Left ventricle myocardium inferior (tissue), 1 donor: ENCODE results near the gene SLC16A10. TPM values are rescaled to one million over a fixed set of nuclear protein-coding genes. Genes with fewer than 3 reads are reported as not detected.

ENCODE experiments used
- DNase-seq: peaks from one replicate; pipeline ENCODE4 v3.0.0-alpha.2; 2020
- H3K27ac ChIP-seq: fragments of 200-600 bp; replicated peaks from 2 replicates; pipeline ENCODE4 v1.8.0; 2021
- H3K27me3 ChIP-seq: fragments of 200-600 bp; 2 replicates; pipeline ENCODE4 v1.8.0; 2021; ENCODE audit warnings: low read depth
- H3K36me3 ChIP-seq: fragments of 200-600 bp; 2 replicates; pipeline ENCODE4 v1.8.0; 2021
- H3K4me1 ChIP-seq: fragments of 200-600 bp; 2 replicates; pipeline ENCODE4 v1.8.0; 2021
- H3K4me3 ChIP-seq: fragments of 200-600 bp; 2 replicates; pipeline ENCODE4 v1.8.0; 2021; ENCODE audit warnings: mild to moderate bottlenecking, moderate library complexity
- H3K9me3 ChIP-seq: fragments of 200-600 bp; replicated peaks from 2 replicates; pipeline ENCODE4 v1.8.0; 2021
- intact Hi-C: fragments of 100-400 bp; cut with micrococcal nuclease; formaldehyde crosslinking; loops from one replicate; pipeline ENCODE4 v1.11.0; 2022
- total RNA-seq: library from RNA; stranded (reverse); fragmentation: NEBNext Ultra II Directional; extraction: Animal tissue kit (Norgen Biotek cat#: 25700); gene quantifications from one replicate; pipeline ENCODE4 v1.2.1, GENCODE V29; 2021
- TF ChIP-seq, protein P1 (sequence below): fragments of 200-600 bp; IDR thresholded peaks from 2 replicates; pipeline ENCODE4 v1.8.0; 2021; ENCODE audit warnings: antibody characterized with exemption, mild to moderate bottlenecking, borderline replicate concordance
- donor health status: DM: no; HTN: yes; CAD: no; lungs with severe emphysema.

SLC16A10 gene
- total RNA-seq, 1 donor from 2014 or later = 4.5 TPM

DNA sequence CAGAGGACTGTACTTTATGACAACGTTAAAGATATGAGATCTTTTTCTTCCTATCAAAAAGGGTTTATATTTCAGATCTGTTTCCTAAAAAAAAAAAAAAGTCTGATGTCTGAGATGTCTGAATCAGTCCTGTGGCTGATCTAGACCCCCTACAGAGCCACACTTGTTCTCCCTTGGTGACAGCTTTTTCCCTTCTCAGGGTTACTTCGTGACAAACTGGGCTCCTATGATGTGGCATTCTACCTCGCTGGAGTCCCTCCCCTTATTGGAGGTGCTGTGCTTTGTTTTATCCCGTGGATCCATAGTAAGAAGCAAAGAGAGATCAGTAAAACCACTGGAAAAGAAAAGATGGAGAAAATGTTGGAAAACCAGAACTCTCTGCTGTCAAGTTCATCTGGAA, 134.5 kb downstream of the SLC16A10 start:
- Histone ChIP-seq H3K4me1 (peaks cover 14% of the 10 kb centered on the region), H3K9me3 (no peaks in the 10 kb centered on the region), H3K4me3 (no peak overlapping the region), H3K36me3 (no peaks in the 10 kb centered on the region), H3K27me3 (no peaks in the 10 kb centered on the region), H3K27ac (no peak overlapping the region)
- TF ChIP-seq, protein P1, sequence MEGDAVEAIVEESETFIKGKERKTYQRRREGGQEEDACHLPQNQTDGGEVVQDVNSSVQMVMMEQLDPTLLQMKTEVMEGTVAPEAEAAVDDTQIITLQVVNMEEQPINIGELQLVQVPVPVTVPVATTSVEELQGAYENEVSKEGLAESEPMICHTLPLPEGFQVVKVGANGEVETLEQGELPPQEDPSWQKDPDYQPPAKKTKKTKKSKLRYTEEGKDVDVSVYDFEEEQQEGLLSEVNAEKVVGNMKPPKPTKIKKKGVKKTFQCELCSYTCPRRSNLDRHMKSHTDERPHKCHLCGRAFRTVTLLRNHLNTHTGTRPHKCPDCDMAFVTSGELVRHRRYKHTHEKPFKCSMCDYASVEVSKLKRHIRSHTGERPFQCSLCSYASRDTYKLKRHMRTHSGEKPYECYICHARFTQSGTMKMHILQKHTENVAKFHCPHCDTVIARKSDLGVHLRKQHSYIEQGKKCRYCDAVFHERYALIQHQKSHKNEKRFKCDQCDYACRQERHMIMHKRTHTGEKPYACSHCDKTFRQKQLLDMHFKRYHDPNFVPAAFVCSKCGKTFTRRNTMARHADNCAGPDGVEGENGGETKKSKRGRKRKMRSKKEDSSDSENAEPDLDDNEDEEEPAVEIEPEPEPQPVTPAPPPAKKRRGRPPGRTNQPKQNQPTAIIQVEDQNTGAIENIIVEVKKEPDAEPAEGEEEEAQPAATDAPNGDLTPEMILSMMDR = no peak
- intact Hi-C loops = no loop called here
- no peak for DNase-seq

DNA sequence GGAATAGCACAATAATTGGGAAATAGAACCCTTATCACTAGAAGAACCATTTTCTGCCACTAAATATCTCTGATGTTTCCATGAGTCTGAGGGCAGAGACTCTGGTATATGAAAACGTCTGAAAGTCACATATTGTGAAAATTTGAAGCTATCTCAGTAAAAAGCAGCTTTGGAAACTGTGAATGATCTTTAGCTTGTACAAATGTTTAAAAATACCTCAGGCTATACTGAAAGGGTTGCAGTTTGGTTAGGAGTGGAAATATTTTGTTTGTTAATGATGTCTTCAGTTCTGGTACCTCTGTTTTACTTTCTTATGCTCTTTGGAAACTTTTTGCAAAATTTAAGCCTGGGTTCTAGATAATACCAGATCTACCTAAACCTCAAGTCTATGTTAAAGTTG, 135.0 kb downstream of the SLC16A10 start:
- intact Hi-C loops = no loop called here
- H3K27me3 ChIP-seq = no peaks in the 10 kb centered on the region
- TF ChIP-seq, protein P1 = no peak

DNA sequence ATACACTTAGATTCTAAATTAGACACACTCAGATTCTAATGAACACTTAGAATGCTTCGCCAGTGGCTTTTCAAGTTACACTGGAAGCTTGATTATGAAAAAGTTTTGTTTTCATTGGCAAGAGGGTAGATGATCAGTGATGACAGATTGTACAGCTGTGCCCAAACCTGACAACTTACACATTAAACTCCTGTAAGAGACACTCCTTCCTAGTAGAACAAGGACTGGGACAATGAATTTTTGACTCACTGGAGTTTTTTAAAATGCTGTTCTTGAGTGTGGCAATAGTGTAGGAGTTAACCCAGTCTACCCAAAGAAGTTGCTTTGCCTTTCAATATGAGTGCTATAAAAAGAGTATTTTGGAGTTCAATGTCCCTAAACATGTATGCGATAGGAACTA, 140.8 kb downstream of the SLC16A10 start:
- peaks cover 47% of the 10 kb centered on the region for H3K4me1 ChIP-seq
- TF ChIP-seq, protein P1 = no peak
- intact Hi-C loops = no loop called here

More for the DNA sequence above, 135.0 kb downstream of the SLC16A10 start:
- Histone ChIP-seq H3K9me3 (no peaks in the 10 kb centered on the region), H3K4me1 (peaks cover 17% of the 10 kb centered on the region), H3K27ac (no peak overlapping the region), H3K36me3 (no peaks in the 10 kb centered on the region), H3K4me3 (no peak overlapping the region)
- no peak for DNase-seq

DNA sequence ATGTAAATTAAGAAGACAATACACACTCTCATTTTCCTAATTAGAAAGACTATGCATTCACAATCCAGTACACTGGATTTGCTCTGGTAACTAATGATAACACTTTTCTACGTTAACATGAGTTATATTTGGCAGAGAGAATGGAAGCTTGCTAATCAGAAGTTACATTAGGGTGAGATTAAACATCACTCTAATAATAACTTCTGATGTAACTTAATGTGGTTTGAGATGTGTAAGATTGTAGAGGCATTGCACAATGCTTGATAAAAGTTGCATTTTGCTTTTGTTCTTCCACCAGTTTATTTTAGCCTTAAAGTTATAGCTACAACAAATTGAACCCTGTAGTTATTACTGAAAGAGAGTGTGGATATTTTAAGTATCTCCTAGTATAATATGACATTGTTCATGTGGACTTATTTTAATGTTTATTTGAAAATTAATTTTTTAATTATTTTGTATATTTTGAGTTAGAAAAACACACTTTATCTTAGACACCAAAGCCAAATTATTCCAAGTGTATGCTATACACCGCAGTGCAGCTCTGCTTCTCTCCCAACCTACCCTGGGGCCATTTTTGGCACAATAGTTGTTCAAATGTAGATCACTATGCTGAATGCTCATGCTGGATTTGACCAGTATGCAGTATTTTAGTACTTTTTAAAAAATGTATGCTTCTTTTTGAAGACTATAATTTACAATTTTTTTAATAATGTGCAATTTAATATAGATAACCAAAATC, 143.2 kb downstream of the SLC16A10 start:
- intact Hi-C loops = no loop called here
- H3K27ac ChIP-seq = peak overlapping the region; percentile 78
- H3K27me3 ChIP-seq = no peaks in the 10 kb centered on the region
- no peak overlapping the region for H3K4me3 ChIP-seq
- no peak for DNase-seq
- H3K4me1 ChIP-seq = peaks cover 47% of the 10 kb centered on the region
- H3K36me3 ChIP-seq = no peaks in the 10 kb centered on the region
- TF ChIP-seq, protein P1 = no peak
- no peaks in the 10 kb centered on the region for H3K9me3 ChIP-seq

More for the DNA sequence above, 140.8 kb downstream of the SLC16A10 start:
- Histone ChIP-seq H3K4me3 (no peak overlapping the region), H3K27ac (peak overlapping the region; percentile 78), H3K9me3 (no peaks in the 10 kb centered on the region), H3K27me3 (no peaks in the 10 kb centered on the region), H3K36me3 (no peaks in the 10 kb centered on the region)
- DNase-seq = no peak

DNA sequence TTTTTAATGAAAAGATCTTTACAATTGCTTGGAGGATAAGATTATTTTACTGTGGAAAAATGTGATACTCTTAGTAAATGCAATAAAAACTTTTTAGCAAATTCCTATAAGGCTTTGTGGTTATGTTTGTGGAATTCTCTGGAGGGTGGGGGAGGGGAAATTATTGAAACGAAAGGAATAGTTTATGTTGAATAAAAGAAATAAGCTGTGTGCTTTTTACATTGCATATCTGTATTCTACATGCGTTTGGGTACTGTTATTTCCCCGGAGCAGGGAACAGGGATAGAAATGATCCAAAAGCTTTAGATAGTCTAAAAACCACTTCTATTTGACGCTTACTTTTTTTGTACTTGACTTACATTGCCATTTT, 143.8 kb downstream of the SLC16A10 start:
- no peak for DNase-seq
- Histone ChIP-seq H3K27me3 (no peaks in the 10 kb centered on the region), H3K27ac (peak overlapping the region; percentile 78), H3K36me3 (no peaks in the 10 kb centered on the region), H3K4me1 (peaks cover 47% of the 10 kb centered on the region), H3K9me3 (no peaks in the 10 kb centered on the region), H3K4me3 (no peak overlapping the region)
- TF ChIP-seq, protein P1 = no peak
- intact Hi-C loops = no loop called here
